NCI-H82 treated with DMSO at 0.1 percent for 48 hours (cell line): ENCODE data around the gene POM121C.
A peak's percentile ranks its signal among the peaks of the same experiment; 100 is the strongest.
"Not testable (repeated sequence)": the region's sequence is repeated elsewhere in the genome, so short reads cannot be mapped to it uniquely, and the experiment has no call there.

Experiments
- DNase-seq: peaks from one replicate; lab custom pipeline; 2025; ENCODE audit not compliant: unreplicated experiment; lab: John Stamatoyannopoulos, UW

POM121C gene

DNA sequence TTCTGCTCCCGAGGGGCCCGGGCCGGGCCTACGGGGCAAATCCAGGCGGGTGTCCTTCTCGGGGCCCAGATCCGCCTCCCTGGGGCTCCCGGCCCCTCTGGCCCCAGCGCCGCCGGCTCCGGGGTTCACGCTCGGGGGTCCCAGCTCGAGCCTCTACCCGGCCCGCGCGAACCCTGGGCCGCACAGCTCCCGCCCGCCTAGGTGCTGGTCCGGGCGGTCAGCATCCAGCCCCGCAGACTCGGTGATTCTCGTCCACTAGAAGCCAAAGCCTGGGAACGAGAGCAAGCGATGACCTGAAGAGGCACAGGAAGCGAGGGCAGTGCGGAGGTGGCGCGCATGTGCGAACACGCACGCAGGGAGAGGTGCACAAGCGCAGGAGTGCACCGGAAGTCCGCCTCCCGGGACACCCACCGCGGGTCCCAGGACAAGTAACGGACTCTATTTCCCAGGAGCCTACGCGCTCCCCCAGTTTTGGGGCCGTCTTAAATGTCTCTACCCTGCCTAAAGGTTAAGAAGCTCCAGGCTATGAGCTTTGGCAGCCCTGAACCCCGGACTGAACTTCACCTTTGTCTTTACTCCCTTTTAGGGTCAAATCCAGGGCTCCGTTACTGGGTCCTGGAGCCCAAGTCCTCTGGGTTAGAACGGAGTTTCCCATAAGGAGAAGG is at the start of gene POM121C:
TSS of gene POM121C (minus strand) at position 321 of the 665 bp plus-strand sequence. CDS start 44,803 bp downstream, outside the sequence.
- peak; percentile 71 for DNase-seq

DNA sequence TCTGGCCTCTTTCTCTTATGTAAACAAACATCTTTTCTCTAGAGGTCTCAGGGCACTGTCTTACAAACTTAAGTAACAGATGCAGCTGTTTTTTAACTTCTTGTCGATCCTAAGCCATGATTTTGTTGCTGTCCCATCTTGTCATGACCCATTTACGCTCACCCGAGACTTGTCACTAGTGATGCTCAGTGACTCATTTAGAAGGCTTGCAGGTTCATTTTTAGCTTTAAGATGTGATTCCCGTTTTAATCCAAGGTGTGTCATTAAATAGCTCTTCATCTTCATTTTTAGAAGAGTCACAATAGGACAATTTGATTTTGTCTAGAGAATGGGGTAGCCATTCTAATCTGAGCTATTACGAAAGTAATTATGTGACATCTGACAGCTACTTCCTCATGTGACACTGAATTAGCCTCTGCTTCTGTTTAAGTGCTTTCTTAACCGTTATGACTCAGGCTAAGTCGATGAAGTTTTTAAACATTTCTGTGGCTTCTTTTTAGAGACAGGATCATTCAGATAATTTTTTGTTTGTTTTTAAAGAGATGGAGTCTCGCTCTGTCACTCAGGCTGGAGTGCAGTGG is 48.7 kb upstream of the POM121C start:
- DNase-seq, result no peak

DNA sequence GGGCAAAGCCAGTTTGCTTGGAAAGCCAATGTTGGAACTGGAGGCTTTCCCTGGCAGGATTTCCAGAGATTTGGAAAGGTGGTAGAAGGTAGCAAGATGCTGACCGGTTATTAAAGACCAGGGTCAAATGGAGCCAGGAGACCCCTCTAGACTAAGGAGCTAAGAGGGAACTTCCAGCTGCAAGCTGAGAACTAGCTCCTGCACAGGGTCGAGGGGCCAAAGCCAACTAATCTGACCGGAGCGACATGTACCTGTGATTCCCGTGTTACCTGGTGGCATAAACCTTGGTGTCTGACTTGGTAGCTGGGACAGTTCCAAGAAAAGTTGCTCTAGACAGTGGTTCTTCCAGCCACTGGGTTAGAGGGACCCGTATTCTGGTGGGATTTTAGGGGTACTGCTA is 47.8 kb upstream of the POM121C start:
- DNase-seq, result no peak

DNA sequence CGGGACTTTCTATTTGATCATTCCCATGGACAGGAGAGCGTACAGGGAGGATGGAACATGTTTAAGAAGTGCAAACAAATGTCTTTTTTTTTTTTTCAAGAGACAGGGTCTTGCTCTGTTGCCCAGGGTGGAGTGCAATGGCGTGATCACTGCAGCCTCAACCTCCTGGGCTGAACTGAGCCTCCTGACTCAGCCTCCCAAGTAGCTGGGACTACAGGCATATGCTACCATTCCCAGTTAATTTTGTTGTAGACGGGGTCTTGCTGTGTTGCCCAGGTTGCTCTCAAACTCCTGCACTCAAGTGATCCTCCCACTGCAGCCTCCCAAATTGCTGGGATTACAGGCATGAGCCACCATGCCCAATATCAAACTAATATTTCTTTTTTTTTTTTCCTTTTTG is 46.5 kb upstream of the POM121C start:
- no peak for DNase-seq

DNA sequence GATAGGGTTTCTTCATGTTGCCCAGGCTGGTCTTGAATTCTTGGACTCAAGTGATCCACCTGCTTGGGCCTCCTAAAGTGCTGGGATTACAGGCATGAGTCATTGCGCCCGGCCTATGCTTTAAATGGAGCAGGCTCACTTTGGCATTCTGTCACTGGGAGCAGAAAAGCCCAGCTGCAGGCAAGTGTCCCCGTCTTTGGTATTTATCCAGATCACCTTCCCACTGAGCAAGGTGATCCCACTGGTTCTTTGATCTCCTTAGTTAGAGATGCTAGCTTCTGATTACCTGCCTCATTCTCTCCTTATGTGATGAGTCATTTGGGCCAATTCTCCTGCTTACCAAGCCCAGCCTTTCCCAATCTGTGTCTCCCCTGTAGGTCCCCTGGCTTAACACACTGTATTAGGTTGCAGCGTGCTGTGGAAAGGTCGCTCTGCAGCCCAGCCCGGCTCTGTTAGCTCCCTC is 45.3 kb upstream of the POM121C start:
- DNase-seq, result no peak

DNA sequence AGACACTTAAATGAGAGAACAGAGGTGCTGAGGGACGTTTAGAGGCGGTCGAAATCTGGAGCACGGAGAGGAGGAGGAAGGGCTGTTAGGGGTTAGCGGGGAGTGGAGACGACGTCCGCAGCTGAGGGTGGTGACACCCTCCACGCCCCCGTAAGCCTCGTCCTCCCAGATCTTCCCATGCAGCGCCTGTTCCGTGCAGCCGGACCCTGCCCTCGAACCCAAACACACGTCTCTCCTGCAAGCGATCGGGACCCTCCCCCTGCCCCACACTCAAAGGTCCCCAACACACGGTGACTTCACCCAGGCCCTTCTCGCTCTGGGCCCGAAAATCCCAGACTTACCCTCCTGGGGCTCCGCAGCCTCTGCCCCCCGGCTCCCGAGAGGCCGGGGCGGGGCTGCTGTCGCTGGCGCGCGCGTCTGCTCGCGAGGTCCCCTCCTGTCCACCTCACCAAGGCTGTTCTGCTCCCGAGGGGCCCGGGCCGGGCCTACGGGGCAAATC is 41.2 kb upstream of the POM121C start:
- DNase-seq, result not testable (repeated sequence)

DNA sequence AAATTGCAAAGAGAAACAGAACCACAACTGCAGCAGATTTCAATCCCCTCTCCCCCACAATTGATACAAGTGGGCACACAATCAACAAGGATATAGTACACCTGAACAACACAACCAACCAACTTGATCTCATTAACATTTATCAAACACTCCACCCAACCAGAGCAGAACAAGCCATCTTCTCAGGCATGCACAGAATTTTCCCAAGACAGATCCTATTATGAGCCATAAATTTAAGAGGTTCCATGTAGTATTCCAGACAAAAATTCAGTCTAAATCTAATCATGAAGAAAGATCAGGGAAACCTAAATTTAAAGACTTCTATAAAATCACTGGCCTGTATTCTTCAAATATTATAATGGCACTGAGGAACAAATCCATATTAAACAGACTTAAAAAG is 35.6 kb upstream of the POM121C start:
- DNase-seq, result not testable (repeated sequence)

DNA sequence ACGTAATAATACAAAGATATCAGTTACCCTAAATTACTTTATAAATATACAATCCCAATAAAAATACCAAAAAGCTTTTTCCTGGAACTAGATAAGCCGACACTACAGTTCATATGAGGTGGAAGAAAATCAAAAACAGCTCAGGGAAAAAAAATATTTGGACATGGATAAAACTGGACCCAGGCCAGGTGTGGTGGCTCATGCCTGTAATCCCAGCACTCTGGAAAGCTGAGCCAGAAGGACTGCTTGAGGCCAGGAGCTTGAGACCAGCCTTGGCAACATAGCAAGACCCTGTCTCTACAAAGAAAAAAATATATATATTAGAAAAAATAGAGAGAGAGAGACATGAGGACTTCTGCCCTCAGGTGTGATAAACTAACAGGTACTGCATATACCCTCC is 32.7 kb upstream of the POM121C start:
- DNase-seq, result not testable (repeated sequence)

DNA sequence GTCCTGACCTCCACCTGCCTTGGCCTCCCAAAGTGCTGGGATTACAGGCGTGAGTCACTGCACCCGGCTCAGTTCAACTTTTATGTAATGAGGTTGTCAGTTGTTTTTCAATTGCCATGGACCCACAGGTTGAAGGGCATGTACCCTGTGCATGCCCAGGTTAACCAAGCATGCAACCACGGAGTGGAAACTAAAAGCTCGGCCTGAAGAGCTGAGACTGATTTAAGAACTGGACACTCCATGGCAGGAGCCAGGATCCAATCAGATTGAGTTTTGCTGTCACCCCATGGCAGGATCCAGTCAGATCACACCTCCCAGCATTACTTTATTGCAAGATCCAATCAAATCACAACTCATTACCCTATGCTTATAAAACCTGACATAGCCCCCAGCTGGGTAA is 22.9 kb upstream of the POM121C start:
- not testable (repeated sequence) for DNase-seq

DNA sequence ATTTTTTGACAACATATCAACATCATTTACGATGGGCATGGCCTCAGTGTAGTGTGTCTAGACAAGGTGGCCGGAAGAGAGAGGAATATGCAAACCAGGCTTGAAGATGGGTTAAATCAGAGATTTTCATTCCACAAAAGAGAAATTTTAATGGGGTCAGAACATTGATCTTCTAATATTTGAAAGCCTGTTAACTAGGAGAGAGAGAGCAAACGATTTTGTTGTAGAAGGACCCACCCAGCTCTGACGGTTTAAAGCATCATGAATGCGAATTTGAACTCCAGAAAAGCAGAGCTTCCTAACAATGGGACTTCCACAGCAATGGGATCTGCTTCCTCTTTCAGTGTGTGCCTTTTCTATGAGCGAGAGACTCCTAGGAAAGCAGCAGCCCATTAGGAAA is 5.9 kb upstream of the POM121C start, which contains the start of gene SPDYE5:
TSS of gene SPDYE5 (plus strand) at position 301 of the 400 bp plus-strand sequence. CDS start 1,728 bp downstream, outside the sequence.
- not testable (repeated sequence) for DNase-seq

DNA sequence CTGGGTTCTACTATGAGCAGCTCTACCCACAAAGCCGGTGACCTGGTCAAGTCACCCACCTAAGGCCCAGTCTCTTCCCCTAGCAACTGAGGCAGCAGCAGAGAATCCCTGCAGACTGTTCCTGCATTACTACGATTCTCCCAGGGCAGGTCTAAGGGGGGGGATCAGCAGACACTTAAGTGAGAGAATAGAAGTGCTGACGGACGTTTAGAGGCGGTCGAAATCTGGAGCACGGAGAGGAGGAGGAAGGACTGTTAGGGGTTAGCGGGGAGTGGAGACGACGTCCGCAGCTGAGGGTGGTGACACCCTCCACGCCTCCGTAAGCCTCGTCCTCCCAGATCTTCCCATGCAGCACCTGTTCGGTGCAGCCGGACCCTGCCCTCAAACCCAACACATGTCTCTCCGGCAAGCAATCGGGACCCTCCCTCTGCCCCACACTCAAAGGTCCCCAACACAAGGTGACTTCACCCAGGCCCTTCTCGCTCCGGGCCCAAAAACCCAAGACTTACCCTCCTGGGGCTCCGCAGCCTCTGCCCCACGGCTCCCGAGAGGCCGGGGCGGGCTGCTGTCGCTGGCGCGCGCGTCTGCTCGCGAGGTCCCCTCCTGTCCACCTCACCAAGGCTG is 632 bp downstream of the POM121C start:
- not testable (repeated sequence) for DNase-seq

DNA sequence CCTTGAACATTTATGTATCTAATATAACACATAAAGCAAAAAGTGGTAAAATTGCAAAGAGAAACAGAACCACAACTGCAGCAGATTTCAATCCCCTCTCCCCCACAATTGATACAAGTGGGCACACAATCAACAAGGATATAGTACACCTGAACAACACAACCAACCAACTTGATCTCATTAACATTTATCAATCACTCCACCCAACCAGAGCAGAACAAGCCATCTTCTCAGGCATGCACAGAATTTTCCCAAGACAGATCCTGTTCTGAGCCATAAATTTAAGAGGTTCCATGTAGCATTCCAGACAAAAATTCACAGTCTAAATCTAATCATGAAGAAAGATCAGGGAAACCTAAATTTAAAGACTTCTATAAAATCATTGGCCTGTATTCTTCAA is 5.8 kb downstream of the POM121C start:
- not testable (repeated sequence) for DNase-seq

DNA sequence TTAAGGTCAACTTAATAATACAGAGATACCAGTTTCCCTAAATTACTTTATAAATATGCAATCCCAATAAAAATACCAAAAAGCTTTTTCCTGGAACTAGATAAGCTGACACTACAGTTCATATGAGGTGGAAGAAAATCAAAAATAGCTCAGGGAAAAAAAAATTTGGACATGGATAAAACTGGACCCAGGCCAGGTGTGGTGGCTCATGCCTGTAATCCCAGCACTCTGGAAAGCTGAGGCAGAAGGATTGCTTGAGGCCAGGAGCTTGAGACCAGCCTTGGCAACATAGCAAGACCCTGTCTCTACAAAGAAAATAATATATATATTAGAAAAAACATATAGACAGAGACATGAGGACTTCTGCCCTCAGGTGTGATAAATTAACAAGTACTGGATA is 8.6 kb downstream of the POM121C start:
- not testable (repeated sequence) for DNase-seq

DNA sequence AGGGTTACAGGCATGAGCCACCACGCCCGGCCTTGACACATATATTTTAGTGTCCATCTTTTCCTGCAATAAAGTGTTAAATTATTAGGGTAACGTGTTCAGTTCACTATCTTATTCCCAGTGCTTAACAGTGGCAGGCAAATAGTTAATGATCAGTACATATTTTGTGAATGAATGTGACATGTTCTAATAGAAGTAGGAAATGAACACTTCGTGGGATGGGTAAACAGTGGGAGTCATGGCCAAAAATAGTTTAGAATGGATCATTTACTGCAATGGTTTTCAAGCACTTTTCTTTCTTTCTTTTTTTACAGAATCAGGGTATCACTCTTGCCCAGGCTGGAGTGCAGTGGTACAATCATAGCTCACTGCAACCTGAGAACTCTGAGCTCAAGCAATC is 15.9 kb downstream of the POM121C start:
- not testable (repeated sequence) for DNase-seq

DNA sequence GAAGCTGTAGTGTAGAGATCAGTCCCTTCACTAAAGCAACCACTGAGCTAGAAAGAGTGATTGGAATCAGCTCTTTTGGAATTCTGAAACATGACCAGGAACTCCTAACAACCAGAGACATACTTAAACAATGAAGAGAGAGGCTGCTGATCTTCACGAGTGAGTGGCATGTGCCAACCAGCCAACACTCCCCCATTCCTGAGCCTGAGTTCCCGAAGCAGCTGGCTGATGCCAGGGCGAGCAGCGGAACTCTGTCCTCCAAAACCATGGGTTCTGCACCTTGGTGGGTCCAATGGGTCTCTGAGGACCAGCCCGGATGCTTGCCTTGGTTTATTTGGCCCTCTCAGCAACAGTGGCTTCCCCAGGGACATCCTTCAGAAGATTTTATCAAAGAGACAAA is 25.6 kb downstream of the POM121C start:
- DNase-seq, result not testable (repeated sequence)

DNA sequence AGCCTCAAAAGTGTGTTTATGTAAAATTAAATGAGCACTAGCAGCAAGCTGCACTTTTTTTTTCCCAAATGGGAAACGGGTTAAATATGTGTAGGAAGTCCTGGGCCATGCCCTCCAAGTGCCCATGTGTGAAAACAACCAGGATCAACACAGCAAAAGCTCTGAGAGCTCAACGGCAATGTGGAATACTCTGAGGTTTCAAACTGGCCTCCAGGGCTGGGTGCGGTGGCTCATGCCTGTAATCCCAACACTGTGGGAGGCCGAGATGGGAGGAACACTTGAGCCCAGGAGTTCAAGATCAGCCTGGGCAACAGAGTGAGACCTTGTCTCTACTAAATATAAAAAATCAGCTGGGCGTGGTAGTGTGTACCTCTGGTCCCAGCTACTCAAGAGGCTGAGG is 28.1 kb downstream of the POM121C start:
- DNase-seq, result not testable (repeated sequence)

DNA sequence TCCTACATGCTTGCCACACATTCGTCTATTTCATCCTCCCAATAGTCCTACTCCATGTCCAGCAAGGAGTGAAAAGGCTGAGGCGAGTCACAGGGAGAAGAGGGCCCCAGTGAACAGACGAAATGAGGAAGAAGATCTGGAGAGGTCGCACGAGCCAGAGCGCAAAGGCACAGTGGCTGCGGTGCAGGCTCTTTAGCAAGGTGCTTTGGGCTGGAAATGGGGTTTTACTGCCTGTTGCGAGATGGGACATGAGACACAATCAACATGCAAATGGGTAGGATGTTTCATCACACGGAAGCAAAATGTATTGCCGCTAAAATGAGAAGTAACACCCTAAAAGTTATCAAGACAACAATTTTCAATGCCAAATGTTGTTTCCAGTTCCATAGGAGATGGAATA is 29.7 kb downstream of the POM121C start:
- not testable (repeated sequence) for DNase-seq

DNA sequence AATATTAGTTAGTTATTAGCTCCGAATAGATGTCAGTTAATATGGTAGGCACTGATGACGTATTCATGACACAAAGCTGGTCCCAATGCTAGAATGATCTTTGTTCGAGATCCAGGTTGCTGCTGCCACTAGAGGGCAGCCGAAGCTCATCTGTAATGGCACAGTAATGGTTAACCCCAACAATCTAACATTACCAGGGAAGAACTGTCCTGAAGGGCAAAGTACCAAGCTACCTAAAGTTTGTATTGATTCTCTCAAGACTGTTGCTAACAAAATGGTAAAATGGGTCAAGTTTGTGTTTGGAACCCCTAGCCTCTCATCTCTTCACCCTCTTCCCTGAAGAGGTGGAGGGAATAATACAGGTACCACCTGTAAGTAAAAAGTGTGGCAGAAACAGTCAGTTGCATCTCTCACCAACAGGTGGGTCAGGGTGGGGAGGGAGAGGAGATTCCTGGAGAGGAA is 33.6 kb downstream of the POM121C start:
- not testable (repeated sequence) for DNase-seq

DNA sequence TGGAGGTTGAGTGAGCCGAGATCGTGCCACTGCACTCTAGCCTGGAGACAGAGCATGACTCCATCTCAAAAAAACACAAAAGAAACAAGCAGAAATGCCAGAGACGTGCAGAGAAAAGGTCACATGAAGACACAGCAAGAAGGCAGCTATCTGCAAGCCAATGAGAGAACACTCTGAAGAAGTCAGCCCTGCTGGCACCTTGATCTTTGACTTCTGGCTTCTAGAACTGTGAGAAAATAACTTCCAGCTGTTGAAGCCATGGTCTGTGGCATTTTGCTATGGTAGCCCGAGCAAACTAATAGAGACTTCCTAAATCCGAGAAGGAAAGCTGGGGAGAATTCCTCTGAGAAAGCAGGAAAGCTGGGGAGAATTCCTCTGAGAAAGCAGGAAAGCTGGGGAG is 36.2 kb downstream of the POM121C start:
- DNase-seq, result not testable (repeated sequence)

DNA sequence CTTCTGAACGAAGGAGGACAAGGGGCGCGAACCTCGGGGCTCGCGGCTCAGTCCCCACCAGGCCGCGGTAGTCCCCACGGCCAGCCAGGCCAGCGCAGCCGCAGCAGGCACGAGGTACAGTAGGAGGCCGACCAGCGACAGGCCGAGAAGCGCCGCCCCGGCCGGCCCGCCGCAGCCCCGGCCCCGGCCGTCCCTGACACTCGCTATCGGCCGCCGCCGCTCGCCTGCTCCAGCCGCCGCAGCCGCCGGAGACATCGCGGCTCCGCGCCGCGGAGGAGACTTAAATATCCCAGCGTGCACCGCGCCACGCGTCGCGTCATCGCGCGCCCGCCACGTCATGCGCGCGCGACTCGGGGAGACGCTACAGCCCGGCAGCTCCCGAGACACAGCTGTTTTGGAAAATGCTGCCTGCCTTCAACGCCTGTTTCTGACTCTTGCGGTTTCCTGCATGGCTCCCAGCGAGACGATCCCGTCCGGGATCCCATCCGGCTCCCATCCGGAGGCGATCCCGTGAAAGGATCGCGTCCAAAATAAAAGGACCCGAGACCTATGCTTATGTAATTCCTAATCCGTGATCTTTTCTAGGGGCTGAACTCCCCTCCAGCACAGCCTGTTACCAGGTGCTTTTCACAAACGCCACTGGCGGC is 43.5 kb downstream of the POM121C start:
- DNase-seq, result not testable (repeated sequence)

DNA sequence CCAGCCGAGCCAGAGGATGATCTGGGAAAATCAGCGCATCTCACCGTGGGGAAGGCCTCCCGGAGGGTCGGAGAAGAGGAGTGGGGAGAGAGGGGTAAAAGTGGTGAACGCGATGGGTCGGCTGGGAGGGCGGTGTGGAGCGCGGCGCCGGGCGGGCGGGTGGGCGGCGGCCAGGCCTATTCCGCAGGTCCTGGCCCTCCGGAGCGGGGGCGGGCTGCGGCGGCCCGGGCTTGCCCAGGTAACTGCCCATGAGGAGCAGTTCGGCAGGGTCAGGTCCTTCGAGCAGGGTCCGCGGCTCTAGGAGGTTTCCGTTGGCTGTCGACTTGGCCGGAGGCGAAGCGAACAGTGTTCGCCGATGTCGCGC is 44.0 kb downstream of the POM121C start:
- not testable (repeated sequence) for DNase-seq
